GM21529 (cell line): ENCODE measurements around the gene TMEM63B.
"Not testable (repeated sequence)": the region's sequence is repeated elsewhere in the genome, so short reads cannot be mapped to it uniquely, and the experiment has no call there.

Source experiments
- ATAC-seq: cut with Tn5 transposase; IDR thresholded peaks from one replicate; pipeline ENCODE4 v1.9.1; 2021; ENCODE audit not compliant: unreplicated experiment

The TMEM63B gene

GRCh38 chr6:44127186-44128019 lies at the start of gene TMEM63B, which contains the start of gene MRPL14:
Gene TMEM63B, plus strand, starts transcription at chr6:44127554. Its CDS starts 7,031 bp downstream, at chr6:44134585.
Gene MRPL14, minus strand, starts transcription at chr6:44127452. Its CDS starts 10,841 bp downstream, at chr6:44116611.
- ATAC-seq = peak; percentile 68

GRCh38 chr6:44078219-44078826 lies 49.0 kb upstream of the TMEM63B start:
- no peak for ATAC-seq

- no peak for ATAC-seq
Measured at GRCh38 chr6:44078827-44079671, 48.3 kb upstream of the TMEM63B start.

DNA sequence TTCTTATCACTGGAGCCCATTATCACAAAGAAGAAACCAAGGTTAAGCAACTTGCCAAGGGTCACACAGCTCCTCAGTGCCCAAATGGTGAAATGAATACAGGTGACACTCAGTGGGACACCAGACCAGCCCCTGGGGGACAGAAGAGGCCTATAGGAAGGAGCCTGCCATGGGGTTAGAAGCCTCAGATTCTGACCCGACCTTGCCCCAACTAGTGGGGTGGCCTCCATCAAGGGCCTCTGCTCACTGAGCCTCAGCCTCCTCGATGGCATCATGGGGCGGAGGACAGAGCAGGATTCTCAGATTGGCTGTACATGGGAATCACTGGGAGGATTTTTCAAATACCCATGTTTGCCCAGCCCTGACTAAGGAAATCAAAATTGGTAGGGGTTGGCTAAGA lies 47.7 kb upstream of the TMEM63B start:
- no peak for ATAC-seq

GRCh38 chr6:44080561-44081521 lies 46.5 kb upstream of the TMEM63B start:
- ATAC-seq = no peak

DNA sequence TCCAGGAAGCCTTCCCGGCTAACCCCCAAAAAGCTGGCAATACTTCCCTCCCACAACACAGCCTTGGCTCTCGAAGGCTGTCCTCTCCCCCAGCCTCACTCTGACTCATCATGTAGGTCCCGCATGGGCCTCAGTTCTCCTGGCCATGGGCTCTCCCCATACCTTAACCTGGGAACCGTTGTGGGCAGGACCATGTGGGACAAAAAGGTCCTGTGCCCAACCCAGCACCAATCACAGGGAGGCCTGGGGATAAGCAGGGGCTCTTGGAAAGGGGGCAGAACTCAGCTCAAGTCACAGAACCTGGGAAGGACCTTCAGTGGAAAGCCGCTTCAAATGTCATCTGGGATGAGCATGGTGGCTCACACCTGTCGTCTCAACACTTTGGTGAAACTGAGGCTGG lies 45.6 kb upstream of the TMEM63B start:
- no peak for ATAC-seq

DNA sequence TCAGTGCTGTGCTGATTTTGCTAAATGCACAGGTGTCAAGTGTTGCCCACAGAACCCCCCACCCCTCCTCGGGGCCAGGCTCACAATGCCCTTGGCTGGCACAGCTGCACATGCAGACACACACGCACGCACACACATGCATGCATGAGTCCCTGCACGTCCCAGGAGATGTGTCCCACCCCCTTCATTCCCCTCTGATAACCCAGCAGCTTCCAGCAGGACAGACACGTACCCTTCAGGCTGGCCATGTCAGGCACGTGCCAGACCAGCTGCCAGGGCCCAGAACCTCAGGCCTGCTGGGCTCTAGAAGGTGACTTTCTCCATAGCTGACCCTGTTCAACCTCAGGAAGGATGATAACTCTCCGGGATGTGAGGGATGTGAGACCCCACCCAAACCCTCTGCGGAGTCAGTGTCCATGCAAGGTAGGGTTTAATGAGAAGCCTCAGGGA lies 44.5 kb upstream of the TMEM63B start:
- ATAC-seq = no peak

- no peak for ATAC-seq
Measured at GRCh38 chr6:44084231-44085014, 42.9 kb upstream of the TMEM63B start.

GRCh38 chr6:44085219-44085618 lies 42.1 kb upstream of the TMEM63B start:
- ATAC-seq = no peak

- ATAC-seq = no peak
Measured at GRCh38 chr6:44086931-44087574, 40.3 kb upstream of the TMEM63B start.

DNA sequence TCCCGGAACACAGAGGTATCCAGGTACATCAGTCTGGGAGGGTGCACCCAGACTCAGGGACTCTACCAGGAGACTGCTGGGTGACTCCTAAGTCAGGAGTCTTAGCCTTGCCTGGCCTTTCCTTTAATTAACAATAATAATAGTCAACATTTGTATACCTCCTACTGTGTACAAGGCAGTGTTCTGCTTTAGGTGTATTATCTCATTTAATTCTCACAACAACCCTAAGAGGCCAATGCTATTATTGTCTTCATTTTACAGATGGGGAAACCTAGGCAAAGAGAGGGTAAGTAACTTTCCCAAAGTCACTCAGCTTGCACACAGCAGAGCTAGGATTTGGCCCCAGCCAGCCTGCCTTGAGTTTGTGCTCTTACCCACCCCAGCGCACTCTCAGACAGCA lies 39.7 kb upstream of the TMEM63B start:
- no peak for ATAC-seq

DNA sequence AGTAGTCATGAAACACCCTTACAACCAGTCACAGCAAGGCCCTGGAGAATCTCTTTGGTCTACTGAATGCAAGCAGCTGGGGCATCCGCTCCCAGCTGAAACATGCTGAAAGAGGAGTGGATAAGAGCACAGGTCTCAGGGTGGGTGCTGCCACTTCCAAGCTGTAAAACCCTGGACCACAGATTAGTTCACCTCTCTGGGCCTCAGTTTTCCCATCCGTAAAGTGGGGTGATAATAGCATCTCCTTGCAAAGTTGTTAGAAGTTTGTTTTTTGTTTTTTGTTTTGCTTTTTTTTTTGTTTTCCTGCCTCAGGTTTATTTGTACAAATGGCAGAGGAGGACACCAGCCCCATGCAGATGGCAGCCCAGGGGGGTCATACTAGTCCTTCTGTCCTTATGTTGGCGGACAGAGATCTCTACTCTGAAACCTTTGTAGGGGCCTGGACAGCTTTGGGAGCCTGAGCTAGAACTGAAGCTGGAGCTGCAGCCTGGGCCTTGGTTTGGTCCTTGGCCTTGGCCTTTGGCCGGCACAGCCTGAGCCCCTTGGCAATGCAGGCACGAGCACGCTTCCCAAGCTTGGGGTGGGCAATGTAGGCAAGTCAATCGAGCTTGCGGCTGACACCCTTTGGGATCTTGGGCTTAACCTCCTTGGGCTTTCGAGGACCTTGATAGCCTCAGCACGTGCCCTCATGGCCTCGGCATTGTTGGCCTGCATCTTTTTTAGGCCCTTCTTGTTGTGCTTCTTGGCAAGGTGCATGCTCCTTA lies 38.3 kb upstream of the TMEM63B start:
- ATAC-seq = no peak

DNA sequence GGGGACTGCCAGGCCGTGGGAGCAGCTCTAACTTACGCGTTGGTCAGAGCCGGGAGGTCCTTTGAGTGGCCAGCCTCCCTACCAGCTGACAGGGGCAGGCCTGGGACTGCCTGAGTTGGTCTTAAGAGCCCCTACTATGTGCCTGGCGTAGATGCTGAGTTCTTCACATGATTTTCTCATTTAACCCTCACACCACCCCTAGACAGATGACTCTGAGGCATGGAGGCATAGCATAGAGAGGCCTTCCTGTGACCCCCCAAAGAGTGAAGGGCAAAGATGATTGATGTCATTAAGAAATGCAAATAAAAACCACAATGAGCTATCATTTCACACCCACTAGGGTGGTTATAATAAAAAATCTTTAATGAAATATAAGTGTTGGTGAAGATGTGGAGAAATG lies 36.9 kb upstream of the TMEM63B start:
- no peak for ATAC-seq

- not testable (repeated sequence) for ATAC-seq
Measured at GRCh38 chr6:44091356-44091755, 36.0 kb upstream of the TMEM63B start.

DNA sequence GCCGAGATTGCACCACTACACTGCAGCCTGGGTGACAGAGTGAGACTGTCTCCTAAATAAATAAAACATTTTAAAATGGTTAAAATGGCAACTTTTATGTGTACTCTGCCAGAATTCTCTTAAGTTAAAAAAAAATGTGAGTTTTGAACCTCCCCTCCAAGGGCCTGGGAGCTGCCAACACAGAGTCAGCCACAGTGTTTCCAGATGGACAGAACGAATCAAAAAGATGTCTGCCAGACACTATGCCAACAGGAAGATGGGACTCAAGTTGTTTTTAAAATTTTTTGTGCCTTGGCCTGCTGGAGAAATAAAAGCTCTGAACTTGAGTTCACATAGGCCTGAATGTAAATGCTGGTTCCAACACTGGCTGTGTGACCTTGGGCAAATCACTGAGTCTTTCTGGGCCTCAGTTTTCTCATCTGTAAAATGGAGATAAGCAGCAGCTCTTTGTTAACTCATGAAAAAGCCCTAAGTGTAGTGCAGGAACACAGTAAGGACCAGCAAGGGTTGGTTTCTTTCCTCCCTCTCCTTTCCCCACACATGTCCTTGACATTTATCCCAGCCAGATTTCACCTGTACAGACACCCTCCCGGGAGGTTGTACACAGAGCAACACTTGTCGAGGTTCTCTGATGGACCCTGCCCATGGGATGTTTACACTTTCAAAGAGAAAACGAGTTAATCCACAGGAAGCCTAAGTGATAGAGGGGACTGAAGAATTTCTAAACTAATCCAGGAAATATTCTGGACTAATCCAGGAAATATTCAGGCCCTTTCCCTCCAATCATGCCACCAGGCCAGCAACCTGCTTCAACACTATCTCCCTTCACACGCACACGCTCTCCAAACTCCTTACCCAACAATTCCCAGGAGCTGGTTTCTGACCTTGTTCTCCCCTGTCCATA lies 35.1 kb upstream of the TMEM63B start:
- no peak for ATAC-seq

DNA sequence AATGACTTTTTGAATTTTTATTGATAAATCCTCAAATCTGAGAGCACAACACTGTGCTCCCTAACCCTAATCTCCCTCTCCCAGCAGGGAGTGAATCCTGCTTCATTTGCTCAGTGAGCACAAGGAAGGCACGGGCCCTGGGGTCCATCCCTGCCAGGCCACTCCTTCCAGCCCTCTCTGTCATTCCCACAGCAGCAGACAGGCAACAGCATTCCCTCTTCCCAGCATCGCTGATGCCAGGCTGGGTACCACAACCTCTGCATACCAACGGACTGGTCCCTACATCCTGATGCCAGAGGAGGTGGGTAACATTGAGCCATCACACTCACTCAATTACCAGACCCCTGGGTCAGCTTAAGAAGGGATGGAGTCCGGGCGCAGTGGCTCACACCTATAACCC lies 34.3 kb upstream of the TMEM63B start:
- ATAC-seq = no peak

DNA sequence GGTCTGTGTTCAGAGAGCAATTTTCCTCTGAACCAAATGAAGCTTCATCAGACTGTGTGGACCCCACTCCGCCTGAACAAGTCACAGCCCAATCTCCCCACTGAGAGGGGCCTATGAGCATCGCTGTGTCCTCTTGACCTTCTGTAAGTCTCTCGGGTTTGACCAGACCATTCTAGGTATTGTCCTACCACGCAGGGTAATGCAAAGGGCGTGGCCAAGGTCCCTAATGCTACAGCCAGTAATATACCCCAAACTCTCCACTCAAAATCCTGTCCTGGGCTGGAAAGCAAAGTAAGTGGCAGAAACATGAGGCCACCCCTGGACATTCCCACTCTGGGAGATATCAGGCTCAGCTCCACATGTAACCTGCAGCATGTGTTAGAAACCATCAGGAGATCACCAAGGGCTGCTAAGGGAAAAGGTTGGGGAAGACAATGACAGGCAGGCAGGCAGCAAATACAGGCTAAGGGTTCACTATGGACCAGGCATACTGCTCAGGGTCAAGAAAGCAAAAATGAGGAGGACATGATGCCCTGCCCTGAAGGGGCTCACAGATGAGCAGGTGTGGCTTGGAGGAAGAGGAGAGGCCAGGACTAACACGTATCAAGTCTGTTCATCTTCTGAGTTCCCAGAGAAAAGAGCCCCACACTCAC lies 33.5 kb upstream of the TMEM63B start:
- no peak for ATAC-seq
